Glutamatergic neuron (in vitro differentiated cells): ENCODE results near the gene CHRNB1. TPM values are rescaled to one million over a fixed set of nuclear protein-coding genes. Genes with fewer than 3 reads are reported as not detected.

Experiments
- DNase-seq: peaks from one replicate; pipeline ENCODE4 v3.0.0; 2022
- H3K27ac Mint-ChIP-seq: one replicate; pipeline ENCODE4 v1.8.0; 2020; ENCODE audit warnings: mild to moderate bottlenecking, mixed read lengths, inconsistent platforms; ENCODE audit not compliant: unreplicated experiment
- H3K27me3 Mint-ChIP-seq: one replicate; pipeline ENCODE4 v1.8.0; 2020; ENCODE audit warnings: mild to moderate bottlenecking, moderate library complexity, mixed read lengths, inconsistent platforms; ENCODE audit not compliant: unreplicated experiment
- H3K36me3 Mint-ChIP-seq: one replicate; pipeline ENCODE4 v1.8.0; 2020; ENCODE audit warnings: mild to moderate bottlenecking, mixed read lengths, inconsistent platforms; ENCODE audit not compliant: unreplicated experiment
- H3K4me1 Mint-ChIP-seq: one replicate; pipeline ENCODE4 v1.8.0; 2020; ENCODE audit warnings: mild to moderate bottlenecking, low read depth, mixed read lengths, inconsistent platforms; ENCODE audit not compliant: unreplicated experiment
- H3K4me3 Mint-ChIP-seq: one replicate; pipeline ENCODE4 v1.8.0; 2020; ENCODE audit warnings: mild to moderate bottlenecking, mixed read lengths, inconsistent platforms; ENCODE audit not compliant: unreplicated experiment
- H3K9me3 Mint-ChIP-seq: one replicate; pipeline ENCODE4 v1.8.0; 2020; ENCODE audit warnings: mild to moderate bottlenecking, moderate library complexity, mixed read lengths, inconsistent platforms; ENCODE audit not compliant: unreplicated experiment
- CTCF ChIP-seq: fragments of 200-600 bp; sonication (generic); IDR thresholded peaks from one replicate; pipeline ENCODE4 v1.5.0; 2021; ENCODE audit not compliant: partially characterized antibody, unreplicated experiment
- total RNA-seq: library from RNA; stranded (reverse); fragmentation: NEBNext Ultra II Directional; extraction: Animal tissue kit (Norgen Biotek cat#: 25700); gene quantifications from one replicate; pipeline ENCODE4 v1.2.1, GENCODE V29; 2021; ENCODE audit not compliant: unreplicated experiment

Gene CHRNB1
- total RNA-seq, 1 donor from 2014 or later: 16.4 TPM

GRCh38 chr17:7475764-7476422 is 31.0 kb downstream of the CHRNB1 start:
- Mint-ChIP-seq H3K27ac (peak overlapping the region; percentile 12), H3K4me1 (peaks cover 21% of the 10 kb centered on the region), H3K27me3 (peaks cover 10% of the 10 kb centered on the region), H3K36me3 (no peaks in the 10 kb centered on the region), H3K9me3 (peaks cover 12% of the 10 kb centered on the region), H3K4me3 (no peak overlapping the region)
- no peak for TF ChIP-seq CTCF
- no peak for DNase-seq

GRCh38 chr17:7476494-7476893 is 31.6 kb downstream of the CHRNB1 start:
- Mint-ChIP-seq H3K27me3 (peaks cover 12% of the 10 kb centered on the region), H3K27ac (peak overlapping the region; percentile 45), H3K4me1 (peaks cover 24% of the 10 kb centered on the region), H3K36me3 (no peaks in the 10 kb centered on the region), H3K4me3 (peak overlapping the region; percentile 0), H3K9me3 (peaks cover 14% of the 10 kb centered on the region)
- DNase-seq: no peak
- no peak for TF ChIP-seq CTCF

- DNase-seq: no peak
- no peak for TF ChIP-seq CTCF
- Mint-ChIP-seq H3K36me3 (no peaks in the 10 kb centered on the region), H3K27ac (no peak overlapping the region), H3K4me1 (peaks cover 24% of the 10 kb centered on the region), H3K4me3 (no peak overlapping the region), H3K9me3 (peaks cover 14% of the 10 kb centered on the region), H3K27me3 (peaks cover 12% of the 10 kb centered on the region)
These were observed 32.1 kb downstream of the CHRNB1 start for GRCh38 chr17:7476951-7477350.

GRCh38 chr17:7477392-7478275 is 32.8 kb downstream of the CHRNB1 start:
- Mint-ChIP-seq H3K9me3 (peaks cover 16% of the 10 kb centered on the region), H3K36me3 (no peaks in the 10 kb centered on the region), H3K27ac (peak overlapping the region; percentile 89), H3K4me3 (peak overlapping the region; percentile 92), H3K4me1 (peaks cover 30% of the 10 kb centered on the region), H3K27me3 (peaks cover 12% of the 10 kb centered on the region)
- peak; percentile 61 for DNase-seq
- TF ChIP-seq CTCF: no peak
